Inflammatory macrophage treated with lipopolysaccharide for 4 hours (primary cell): ENCODE data around the gene POLR2L.
A peak's percentile ranks its signal among the peaks of the same experiment; 100 is the strongest.

Experiments
- DNase-seq: peaks from one replicate; pipeline ENCODE4 v3.0.0-alpha.2; 2020

The POLR2L gene

DNA sequence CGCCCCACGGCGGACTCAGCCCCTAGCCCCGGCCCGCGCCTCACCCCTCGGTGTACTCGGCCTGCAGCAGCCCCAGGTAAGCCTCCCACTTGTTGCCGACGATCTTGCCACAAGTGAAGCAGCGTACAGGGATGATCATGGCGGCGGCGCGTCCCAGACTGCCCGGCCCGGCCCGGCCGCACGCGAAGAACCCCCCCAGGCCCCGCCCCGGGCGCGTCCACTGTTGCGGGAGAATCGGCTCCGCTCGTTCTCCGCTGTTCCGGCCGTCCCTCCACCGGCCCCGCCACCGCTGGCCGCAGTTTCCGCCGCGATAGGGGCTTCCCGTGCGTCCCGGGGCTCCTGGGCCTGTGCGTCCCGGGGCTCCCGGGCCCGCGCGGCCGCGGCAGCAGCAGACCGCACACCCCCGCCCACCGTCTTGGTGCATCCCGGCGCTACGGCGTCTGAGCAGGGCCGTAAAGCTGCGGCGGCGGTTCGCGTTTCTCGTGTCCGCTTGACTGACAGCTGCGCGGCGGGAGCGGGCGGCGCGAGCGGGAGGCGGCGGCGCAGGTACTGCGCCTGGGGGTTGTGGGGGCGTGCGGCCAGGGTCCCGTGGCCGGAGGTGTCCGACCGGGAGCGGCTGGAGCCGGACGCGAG, at the start of gene POLR2L, which contains the start of gene TSPAN4:
POLR2L (minus strand) TSS at position 160 of the 633 bp plus-strand sequence; CDS start at position 139, 21 bp downstream.
TSPAN4 (plus strand) TSS at position 483 of the 633 bp plus-strand sequence. CDS start 7,453 bp downstream, outside the sequence.
- peak; percentile 88 for DNase-seq

DNA sequence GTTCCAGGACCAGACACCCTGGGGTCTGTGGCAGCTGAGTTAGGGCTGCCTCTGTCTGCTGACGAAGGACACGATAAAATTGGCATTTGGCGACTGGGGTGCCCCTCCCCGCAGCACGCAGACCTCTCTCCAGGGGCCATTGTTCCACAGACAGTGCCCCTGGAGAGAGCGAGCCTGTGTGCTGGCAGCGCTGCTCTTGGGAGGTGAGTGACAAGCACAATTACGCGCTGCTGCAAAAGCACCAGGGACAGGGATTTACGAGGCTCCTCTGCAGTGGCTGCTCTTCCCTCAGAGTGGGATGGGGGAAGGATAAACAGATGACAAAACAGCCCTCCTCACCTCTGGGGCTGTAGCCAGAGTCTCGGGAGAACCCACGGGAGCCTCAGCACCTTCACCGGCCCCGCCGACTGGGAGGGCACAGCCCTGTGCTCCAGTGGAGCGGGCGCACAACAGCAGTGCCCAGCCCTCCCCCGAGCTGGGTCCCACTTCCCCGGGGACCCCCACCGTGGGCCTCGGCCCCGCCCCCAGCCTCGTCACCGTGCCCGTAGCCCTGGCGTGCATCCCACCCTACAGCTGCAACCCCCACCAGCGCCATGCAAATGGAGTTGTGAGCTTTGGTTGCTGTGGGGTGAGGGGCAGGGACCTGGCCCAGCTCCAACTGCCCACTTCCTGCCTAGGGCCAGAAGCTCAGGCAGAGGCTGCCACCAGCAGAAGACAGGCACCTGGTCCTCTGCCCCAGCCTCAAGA, 48.6 kb upstream of the POLR2L start:
- DNase-seq = no peak

DNA sequence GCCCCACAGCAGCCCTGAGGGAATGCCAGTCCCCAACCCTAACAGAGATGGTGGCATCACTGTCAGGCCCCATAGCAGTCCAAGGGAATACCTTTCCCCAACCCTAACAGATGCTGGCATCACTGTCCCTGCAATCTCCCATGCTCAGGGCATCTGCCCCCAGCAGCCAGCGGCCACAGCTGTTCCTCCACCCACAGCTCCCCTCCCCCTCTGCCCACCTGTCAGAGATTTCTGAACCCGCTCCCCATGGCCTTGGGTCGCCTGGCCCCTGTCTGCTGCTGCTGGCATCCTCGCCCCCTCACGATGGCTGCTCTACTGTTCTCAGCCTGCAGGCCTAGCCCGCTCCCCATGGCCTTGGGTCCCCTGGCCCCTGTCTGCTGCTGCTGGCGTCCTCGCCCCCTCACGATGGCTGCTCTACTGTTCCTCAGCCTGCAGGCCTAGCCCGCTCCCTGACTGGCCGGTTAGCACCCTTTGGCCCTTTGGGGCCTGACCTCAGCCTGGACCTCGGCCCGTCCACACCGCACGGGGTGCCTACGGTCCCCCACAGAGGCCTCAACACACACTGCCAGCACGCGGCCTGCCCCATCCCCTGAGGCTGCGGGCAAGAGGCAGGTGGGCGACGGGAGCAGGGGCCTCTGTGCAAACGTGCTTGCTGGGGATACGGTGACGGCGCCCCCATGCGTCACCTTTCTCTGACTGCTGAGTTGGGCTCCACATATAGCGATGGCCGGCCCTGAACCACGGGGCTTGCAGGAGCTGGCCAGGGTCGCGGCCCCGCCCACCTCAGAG, 47.6 kb upstream of the POLR2L start:
- no peak for DNase-seq

DNA sequence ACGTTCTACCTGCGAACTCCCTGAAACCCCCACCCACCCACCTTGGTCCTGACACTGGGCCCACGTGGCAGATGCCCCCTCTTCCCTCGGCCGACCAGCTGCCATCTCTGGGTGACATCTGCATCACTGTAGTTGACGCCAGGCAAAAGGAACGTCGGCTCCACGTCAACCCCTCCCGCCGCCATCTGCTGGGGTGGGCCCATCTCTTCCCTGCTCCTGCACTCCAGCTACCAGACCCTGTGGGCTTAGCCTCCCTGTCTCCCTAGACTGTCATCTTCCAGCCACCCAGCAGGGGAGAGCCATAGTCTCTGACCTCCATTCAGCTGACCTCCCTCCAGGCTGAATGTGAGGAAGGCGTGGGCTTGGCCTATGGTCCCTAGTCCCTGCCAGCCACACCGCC, 46.9 kb upstream of the POLR2L start:
- no peak for DNase-seq

DNA sequence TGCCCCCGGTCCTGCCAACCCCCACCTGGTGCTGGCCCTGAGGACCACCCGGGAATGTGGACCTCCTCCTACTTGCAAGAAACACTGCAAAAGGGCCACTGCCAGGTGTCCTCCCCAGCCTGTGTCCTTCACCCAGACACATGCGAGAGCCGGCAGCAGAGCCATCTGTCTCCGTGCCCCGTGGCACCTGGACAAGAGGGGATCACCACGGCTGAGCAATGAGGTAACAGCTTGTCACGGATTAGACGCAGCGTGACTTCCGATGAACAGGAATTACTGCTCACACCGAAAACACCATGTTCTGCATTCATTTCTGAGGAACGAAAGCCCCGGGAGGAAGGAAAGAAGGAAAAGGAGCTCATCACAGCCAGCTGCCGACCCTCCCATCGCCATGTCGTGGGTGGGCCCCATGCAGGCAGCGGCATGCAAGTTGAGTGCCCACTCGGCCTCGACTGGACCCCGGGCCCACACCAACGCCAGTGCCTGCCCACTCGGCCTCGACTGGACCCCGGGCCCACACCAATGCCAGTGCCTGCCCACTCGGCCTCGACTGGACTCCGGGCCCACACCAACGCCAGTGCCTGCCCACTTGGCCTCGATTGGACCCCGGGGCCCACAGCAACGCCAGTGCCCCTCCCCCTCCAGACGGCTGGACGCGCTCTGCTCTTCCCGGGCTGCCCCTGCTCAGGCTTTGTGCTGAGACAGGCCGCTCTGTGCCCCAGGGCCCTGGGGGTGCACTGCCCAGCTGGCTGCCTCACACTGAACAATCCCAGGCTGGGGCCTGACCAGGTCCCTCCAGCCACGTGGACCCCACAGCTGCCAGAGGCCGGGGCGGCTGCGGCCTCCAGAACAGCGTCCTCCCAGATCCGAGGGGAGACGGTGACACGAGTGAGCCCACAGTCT, 46.2 kb upstream of the POLR2L start:
- DNase-seq = no peak

DNA sequence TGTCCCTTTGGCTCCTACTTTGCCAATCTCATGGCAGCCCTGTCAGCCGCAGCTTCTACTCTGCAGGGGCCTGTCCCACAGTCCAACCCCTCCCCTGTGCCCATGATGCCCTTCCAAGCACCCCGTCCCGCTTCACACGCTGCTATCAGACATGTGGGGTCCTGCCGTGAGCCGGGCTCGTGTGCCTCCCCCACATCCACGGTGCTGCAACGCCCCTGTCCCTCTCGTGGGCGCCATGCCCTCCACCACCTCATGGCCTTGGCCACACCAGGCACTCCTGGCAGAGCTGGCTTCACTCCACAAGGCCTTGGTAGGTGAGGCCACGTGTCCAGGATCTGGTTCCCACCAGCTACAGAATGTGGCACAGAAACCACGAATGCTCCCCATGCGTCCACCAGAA, 45.3 kb upstream of the POLR2L start:
- DNase-seq = no peak

DNA sequence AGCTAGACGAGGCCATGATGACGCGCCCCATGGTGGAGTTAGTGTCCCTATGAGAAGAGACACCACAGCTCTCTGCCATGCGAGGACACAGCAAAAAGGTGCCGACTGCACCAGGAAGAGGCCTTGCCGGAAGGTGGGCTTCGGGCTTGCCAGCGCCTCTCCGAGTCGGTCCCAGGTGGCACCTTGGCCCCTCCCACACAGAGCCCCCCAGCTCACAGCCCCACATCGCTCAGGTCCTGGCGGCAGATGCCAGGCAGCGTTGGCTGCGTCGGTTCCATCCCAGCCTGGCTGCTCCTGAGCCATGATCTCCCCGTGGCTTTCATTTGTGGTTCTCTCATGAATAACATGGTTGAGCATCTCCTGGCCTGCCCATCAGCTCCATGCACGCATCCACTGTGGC, 44.2 kb upstream of the POLR2L start:
- no peak for DNase-seq

DNA sequence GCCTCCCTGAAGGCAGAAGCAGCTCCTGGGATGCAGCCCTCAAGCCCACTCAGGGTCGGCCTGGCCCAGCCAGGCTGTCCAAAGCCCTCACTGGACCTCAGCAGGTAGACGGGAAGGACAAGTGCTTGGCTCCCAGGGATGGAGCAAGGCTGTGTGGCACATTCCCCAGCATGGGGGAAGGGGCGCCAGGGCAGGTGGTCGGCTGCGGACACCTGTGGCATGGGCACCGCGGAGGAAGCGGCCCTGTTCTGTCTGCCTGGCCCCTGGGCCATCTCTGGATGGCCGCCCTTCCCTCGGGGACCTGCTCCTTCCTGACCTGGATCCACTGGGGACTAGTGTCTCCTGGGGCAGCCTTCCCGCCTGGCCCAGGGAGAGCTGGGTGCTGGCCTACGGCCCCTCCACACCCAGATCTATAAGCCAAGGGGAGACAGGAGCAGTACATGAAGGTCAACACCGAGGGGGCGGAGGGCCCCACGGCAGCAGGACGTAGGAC, 42.3 kb upstream of the POLR2L start:
- DNase-seq = no peak

DNA sequence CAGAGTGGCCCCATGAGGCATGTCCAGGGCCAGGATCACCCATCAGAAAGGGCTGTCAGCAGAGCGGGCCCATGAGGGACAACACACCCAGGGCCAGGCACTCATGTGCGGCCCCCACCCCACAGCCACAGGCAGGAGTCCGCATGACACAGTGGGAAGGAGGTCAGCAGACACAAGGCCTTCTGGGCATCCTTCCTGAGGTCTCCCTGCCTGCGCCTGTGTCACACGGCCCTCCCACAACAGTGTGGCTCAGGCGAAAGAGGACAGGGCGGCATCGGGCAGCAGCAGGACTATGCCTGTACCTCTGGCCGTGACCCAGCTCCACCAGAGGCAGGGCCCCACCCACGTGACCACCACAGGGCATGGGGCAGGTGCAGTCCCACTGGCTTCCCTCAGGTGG, 41.2 kb upstream of the POLR2L start:
- no peak for DNase-seq

DNA sequence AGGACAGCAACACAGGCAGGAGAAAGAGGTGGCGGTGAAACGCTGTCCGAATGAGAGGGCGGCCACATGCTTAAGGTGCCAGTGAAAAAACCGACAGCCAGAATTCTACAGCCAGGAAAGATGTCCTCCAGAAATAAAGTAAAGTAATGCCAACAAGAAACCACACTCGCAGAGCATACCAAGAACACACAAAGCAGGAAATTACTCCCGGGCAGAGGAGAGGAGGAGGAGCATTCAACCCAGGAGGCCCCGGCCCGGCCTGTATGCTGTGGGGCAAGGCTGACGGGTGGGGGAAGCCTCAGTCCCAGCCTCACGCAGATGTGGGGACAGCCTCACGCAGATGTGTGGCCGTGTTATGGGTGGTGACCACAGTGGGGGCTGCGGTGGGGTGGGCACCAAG, 40.3 kb upstream of the POLR2L start:
- DNase-seq = no peak

DNA sequence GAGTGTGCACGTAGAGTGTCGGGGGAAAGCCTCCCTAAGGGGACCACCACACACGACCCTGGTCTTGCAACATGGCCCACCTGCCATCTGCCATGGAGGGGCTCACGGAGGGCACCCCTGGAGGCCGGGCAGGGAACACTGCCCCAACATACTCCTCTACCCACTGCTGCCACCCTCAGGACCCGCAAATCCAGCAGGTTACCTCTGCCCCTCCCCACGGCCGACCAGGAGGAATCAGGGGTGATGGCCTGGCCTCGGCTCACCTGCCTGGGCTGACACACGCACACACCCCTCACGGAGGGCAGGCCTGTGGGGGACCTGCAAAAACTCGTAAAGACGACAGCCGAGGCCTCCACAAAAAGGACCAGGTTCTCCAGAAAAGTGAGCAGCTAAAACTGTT, 38.1 kb upstream of the POLR2L start:
- DNase-seq = no peak

DNA sequence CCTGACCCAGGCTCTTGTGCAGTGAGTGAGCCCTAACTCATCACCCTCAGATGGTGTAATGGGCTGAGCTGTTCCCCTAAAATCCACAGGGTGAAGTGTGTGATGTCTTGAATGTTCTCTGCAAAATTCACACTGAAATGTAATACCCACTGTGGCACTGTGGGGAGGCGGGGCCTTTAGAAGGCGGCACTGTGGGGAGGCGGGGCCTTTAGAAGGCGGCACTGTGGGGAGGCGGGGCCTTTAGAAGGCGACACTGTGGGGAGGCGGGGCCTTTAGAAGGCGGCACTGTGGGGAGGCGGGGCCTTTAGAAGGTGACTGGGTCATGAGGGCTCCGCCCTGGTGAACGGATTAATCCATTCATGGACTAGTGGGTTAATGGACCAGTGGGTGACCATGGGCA, 35.2 kb upstream of the POLR2L start:
- DNase-seq = peak; percentile 4

DNA sequence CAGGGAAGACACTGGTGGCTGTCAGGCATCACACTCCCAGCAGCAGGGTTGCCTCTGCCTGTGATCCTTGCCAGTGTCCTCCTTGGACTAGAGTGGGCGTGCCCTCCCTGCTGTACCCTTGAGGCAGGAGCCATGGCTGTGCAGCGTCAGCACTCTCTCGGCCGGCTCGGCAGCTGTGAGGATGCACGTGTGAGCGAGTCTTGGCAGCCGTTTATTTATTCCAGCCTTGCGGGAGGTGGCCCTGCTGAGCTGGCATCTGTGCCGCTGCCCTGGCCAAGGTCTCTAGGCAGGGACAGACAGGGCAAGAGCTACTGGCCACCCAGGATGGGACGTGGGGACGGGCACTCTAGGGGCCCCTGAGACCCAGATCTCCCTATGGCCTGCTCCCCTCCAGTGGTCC, 34.2 kb upstream of the POLR2L start:
- no peak for DNase-seq

DNA sequence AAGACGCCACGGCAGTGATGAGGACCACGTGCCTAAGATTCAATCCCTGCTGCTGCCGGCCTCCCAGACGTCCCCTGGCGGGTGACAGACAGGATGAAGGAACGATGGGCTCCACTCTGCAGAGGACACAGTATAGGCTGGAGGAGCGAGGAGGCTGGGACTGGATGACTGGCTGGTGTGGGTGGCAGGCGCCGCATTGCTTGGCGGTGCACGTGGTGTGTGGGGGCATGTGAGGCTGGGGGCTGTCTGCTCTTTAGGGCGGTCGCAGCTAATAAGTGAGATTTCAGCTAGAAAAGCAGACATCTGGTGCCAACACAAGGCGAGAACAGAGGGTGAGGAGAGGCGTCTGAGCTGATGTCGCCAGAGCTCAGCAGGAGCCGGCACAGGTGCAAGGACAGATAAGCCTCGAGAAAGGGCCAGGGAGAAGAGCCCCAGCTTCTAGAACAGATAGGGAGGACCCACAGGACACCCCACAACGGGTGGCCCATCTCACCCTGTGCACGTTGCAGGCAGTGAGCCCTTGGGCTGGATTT, 33.5 kb upstream of the POLR2L start:
- no peak for DNase-seq

DNA sequence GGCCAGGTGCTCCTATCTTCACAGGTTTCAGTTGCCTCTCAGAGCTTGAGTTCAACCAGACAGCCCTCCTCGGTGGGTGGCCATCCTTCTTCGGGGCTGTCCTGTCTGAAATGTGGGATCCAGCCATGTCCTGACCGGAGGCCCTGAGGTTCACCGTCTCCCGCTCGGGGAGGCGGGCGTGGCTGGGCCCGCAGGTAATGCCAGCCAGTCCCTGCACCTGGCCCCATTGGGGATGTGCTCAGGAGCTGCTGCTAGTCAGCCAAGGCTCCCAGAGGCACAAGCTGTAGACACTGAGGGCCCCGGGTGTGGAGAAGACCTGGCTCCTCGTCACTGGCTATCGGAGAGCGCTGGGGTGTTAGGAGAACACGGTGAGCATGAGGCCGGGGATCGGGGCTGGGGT, 32.9 kb upstream of the POLR2L start:
- no peak for DNase-seq

DNA sequence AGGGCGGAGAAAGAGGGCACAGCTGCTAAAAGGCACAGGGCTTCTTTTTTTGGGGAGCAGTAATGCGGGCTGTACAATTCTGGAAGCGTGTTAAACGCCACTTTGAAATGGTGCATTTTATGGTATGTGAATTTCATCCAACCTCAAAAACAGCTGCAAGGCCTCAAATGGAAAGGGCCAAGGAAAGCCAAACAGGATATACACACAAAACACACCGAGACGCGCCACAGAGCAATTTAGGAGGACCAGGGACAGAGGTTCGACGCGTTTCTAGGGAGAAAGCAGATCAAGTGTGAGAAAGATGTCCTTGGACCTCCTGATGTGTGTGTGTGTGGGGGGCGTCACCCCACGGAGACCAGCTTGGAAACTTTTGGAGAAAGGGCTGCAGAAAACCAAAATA, 31.4 kb upstream of the POLR2L start:
- no peak for DNase-seq

DNA sequence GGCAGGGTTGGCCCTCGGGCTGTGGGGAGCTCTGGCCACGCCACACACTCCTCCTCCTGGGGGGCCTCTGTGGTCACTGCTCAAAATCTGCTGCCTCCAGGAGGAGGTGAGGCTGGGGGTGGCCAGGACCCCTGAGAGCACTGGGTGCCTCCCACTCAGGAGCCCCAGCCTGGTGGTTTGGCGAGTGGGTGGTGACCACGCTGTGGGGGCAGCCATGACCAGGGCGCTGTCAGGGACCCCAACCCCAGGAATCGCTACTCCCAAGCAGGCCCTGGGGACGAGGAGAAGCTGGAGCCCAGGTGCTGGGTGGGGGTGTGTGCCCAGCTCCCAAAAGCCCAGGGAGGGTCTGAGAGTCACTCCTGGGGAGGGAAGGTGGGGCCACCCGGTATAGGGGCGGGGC, 30.5 kb upstream of the POLR2L start:
- DNase-seq = no peak

DNA sequence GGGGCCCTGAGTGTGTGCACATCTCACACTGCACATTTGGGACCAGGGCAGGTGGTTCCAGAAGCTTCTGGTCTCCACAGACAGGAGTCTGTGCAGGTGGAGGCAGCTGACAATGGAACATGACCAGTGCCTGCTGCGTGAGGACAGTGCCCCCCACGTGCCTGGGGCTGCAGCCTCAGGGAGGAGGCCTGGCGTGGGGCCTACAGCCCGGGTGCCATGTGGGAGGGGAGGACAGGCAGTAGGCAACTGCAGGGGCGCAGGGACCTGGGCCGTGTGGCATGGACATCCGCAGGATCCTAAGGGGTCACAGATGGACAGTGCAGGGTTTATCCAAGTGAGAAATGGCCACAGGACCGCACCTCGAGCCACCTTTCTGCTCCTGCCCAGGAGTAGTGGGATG, 29.1 kb upstream of the POLR2L start:
- no peak for DNase-seq

DNA sequence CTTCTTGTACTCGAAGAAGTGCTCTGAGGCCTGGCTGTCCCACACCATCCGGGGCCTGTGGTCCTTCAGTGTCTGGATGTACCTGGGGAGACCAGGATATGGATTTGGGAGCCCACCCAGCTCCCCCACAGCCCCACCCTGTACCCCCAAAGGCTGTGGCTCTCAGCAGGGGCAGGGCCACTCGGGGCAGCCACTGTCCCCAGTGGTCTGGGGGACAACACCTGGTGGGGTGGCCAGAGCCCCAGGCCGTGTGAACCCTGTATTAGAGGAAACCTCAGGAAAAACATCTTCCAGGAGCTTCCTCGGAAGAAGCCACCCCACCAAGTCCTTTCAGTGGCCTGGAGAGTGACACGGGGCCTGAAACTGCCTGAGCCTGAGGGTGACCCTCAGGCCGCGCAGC, 28.1 kb upstream of the POLR2L start:
- DNase-seq = no peak

DNA sequence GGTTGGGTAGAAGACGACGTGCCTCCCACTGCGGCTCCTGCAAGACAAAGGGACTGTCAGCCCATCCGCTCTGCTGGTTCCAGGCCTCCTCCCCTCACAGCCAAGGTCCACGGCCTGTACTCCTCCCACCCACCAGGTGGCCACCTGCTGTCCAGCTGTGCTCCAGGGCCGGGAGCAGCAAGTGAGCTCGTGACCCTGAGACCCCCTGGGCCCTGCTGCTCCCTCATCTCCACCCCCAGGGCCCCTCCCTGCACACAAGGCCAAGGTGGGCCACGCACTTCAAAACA, 27.7 kb upstream of the POLR2L start:
- DNase-seq = no peak

DNA sequence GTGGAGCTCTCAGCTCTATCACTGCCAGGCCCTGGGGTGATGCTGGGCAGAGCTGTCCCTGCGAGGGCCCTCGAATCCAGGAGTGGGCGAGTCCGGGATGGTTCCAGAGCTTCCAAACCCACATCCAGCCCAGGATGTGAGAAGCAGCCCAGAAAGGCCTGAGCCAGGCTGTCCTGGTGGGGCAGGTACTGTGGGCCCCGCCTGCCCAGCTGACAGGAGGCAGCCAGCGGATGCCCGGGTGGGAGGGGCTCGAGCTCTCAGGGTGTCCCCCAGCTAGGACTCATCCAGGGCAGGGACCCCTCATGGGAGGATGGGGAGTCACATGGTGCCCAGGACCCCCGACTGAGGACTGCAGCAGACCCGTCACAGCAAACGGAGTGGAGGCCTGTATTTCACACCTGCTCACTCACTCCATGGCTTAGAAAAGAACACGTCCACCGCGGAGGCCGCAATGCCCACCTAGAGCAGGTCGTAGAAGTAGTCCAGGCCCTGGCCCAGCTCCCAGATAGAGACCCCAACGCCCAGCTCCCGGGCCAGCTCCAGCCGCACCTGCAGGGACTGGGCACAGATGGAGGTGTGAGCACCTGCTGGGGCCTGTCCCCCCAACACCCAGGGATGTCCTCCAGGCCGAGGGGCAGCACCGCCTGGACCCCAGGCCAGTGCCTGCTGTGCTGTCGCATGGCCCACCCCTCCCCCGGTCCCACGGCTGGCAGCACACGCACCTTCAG, 27.2 kb upstream of the POLR2L start:
- DNase-seq = no peak

DNA sequence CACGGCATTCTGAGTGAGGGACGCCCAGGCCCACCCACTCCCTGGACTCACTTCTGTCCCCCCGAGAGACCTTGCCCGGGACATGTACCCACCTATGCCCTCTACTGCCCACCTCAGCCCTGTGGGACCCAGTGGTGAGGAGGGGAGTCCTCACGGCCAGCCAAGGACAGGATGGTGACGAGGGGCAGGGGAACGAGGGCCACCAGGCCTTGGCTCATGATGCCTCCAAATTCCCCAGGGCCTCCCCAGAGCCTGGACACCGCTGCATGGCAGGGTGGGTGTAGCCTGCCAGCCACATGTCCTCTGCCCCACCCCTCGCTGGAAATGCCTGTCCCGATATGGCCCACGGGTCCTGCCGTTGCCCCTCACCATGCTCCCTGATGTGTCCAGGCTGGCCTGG, 26.5 kb upstream of the POLR2L start:
- DNase-seq = no peak
